ENCODE data around the gene TREH.

GRCh38 chr11:118659314-118659952, 20.0 kb downstream of the TREH start:
- peak; percentile 90 to 99 (median 99) for TF ChIP-seq CTCF (IDR thresholded peaks at IDR 0.05; ENCODE audit: control extremely low read depth in 1 of 3, insufficient read depth in 1 of 3, low read depth in 1 of 3, low read length in 3 of 3)
- peak; percentile 49; the same call in 1 of the 2 replicates for TF ChIP-seq JUND (IDR thresholded peaks at IDR 0.05; ENCODE audit: low read length)
- no peak for TF ChIP-seq ATF3 (IDR thresholded peaks at IDR 0.05; ENCODE audit: insufficient read depth, low read depth, low read length)
